ENCODE data around the gene CTBP1.

The CTBP1 gene

DNA sequence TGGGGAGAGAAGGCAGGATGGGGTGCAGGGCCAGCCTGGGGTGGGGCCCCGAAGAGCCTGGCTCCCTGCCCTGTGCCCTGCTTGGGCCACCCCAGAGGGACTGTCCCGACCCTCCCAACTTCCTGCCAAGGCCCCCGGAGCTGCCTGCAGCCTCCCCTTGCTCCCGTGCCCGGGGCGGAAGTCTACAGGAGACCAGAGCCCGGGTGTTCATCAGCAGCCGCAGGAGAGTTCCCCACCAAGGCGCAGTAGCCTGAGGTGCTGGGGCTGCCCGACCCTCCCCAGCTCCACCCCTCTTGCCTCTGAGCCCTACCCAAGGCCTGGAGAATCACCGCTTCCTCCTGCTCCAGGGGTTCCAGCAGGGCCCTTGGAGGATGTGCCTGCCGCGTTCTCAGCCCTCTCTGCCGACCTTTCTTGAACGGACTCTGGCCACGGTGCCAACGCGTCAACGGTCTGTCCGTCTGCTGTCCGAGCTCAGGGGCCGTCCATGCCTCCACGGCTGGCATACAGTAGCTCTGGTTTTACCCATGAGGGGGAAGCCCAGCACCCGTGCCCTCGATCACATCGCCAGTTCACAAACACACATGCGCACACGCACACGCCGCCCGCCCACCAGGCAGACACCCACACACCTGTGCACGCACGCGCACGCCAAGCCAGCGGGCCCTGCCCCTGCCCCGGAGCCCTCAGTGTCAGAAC lies 40.5 kb downstream of the CTBP1 start:
- DNase-seq: no peak

DNA sequence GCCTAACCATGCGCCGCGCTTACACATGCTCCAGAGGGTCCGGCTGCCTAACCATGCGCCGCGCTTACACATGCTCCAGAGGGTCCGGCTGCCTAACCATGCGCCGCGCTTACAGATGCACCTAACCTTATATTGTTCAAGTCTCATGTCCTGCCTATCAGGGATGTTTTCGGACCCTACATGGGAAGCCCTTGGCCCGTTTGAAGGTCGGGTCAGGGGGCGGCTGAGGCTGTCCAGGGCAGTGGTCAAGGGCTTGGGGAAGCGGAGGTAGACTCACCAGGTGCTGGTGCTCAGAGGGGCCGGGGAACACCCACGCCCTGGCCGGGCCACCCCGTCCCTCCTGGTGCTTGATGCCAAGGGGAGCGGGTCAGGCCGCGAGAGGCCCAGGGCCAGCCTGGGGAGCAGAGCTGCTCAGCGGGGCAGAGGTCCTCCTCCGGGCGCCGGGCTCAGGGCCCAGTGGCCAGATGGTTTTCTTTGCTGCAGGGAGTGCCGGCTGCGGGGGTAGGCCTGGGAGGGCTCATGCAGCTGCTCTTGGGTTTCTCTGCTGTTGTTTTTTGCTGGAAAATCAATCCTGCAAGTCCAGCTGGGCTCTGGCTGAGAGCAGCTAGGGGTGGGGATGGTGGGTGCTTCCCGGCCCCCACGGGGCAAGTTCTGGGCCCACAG lies 41.2 kb downstream of the CTBP1 start:
- peak; percentile 49 for DNase-seq

DNA sequence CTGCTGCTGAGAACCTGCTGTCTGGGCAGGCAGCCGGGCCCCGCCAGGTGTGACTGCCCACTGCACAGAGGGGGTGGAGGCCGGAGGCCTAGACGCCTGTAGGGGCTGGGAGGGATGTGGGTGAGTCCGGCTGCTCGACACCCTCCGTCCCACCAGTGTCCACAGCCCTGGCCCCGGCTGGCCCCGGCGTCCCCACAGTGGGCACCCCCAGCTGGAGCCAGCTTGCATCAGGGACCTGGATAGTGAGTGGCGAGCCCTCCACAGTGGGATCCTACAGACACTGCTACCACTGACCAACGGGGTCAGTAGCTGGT lies 41.8 kb downstream of the CTBP1 start:
- no peak for DNase-seq

DNA sequence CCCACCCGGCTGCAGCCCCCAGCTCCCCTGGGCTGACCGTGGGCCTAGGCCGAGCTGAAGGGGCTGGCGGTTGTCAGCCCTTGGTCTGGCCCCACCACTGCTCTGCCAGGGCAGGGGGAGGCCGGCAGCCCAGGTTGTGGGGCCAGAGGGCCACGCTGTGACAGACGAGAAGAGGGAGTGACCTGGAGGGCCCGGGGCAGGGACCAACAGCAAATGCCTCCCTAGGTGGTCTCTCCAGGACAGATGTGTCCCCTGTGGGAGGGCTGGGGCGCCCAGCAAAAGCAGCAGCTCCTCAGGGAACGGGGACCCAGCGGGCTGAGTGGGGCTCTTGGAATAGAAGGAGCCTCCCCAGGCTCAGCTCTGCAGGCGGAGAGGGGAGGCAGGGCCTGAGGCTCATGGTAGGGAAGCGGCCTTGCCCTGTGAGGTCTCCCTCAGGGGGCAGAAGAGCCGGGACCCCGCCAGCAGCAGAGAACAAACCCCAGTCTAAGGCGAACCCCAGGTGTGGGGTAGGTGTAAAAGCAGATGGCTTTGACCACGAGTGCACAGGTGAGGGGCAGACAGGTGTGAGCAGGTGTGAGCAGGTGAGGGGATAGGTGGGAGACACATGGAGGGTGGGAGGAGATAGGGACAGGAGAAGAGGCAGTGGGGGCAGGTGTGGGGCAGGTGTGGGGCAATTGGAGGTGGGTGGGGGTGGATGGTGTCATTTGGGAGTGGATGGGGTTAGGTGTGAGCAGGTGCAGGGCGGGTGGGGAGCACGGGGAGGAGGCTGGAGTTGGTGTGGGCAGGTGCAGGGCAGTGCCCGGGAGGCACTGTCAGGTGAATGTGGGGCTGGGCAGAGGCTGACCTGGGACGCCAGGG lies 42.4 kb downstream of the CTBP1 start:
- DNase-seq: no peak

DNA sequence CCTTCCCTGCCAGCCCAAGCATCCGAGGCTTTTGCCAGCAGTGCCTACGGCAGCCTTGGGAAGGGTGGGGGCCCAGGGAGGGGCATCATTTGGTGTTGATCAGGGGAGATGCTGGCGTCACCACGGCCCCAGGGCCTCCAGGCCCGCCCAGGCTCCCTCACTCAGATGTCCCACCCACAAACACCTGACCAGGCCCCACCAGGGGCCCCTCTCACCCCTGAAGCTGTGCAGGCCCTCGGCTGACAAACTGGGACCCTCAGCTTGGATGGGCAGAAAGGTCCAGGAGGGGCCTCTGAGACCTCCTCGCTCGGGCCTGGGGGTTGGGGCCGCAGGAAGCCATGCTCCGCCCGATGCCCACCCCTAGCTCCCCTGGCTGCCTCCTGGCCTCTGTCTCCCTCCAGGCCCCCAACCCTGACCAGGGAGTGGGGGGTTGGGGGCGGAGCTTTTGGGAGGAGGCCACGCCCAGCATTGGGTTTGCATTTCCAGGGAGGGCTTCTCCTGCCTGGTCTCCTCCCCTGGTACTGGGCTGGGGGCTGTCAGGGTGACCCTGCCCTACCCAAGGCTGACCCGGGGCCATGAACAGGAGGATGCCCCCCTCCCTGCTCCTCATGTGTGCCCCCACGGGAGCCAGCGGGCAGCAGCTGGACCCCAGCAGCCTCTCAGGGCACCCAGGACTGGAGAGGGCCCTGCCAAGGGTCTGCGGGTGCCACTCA lies 43.2 kb downstream of the CTBP1 start:
- DNase-seq: no peak

DNA sequence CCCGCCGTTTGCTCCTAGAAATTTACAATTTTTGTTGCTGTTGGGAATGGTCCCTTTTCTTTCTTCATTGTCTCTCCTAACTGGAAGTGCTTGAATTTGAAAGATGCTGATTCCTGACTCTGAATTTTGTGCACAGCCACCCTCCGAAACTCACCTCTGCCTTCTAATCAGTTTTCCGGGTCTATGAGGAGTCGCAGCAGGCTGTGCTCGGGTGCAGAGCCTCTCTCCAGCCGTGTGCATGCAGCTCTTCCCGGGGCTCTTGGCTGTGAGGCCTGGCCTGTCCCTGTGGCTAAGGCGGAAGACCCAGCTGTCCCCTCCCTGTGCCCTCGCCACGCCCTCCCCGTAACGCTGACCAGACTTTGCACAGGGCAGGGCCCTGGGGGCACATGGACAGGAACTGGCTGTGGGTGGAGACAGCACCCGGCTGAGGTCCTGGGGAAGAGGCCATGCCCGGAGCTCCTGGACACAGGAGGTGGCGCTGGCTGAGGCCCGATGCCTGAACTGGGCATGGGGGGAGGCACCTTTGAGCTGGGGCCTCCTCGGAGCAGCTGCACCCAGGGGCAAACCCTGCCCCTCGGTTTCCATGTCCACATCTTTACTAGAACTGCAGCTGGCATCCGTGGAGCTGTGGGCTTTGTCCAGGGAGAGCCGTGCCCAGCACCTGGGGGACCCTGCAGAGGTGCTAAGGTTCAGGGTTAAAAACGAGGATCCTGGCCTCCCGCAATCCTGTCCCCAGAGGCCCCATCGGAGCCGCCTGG lies 43.9 kb downstream of the CTBP1 start:
- no peak for DNase-seq

DNA sequence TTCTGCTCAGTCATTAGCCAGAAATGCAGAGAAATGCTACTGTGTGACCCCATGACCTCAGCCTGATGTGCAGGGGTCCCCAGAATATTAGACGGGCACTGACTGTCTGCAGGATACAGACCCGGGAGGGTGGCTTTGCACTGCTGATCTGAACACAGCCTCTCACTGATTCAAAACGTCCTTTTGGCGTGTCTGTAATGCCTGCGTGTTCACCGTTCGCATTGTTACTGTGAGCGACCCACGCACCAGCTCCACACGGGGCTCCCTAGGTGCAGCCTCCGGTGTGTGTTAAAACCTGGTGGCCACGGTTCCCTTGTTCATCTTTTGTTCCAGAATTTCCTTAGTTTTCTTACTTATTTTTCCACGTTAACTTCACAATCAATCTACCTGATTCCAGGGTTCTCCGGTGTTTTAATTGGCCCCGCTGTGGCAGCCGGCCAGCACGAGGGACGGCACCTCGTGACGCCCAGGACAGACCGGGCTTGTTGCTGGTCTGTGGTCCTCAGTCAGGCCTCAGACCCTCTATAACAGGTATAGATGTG lies 44.6 kb downstream of the CTBP1 start:
- DNase-seq: no peak

DNA sequence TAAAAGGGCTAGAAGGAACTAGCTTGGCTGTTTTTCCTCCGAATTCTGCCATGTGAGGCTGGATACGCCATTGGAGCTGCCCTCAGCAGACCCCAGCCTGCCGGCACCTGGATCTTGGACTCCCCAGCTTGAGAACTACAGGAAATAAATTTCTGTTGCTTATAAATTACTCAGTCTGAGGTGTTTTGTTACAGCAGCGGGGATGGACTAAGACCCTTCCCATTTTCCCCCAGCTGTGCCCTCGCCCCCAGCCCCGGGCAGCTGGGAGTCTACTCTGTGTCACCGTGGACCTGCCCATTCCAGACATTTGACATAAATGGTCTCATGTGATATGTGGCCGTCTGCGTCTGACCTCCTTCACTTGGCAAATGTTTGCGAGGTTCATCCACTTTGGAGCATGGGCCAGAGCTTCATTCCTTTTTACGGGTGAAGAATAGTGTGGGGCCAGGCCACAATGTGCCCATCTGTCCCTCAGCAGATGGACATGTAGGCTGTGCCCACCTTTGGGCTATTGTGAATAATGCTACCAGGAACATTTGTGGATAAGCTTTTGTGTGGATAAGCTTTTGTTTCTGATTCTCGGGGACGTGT lies 45.8 kb downstream of the CTBP1 start:
- DNase-seq: no peak

DNA sequence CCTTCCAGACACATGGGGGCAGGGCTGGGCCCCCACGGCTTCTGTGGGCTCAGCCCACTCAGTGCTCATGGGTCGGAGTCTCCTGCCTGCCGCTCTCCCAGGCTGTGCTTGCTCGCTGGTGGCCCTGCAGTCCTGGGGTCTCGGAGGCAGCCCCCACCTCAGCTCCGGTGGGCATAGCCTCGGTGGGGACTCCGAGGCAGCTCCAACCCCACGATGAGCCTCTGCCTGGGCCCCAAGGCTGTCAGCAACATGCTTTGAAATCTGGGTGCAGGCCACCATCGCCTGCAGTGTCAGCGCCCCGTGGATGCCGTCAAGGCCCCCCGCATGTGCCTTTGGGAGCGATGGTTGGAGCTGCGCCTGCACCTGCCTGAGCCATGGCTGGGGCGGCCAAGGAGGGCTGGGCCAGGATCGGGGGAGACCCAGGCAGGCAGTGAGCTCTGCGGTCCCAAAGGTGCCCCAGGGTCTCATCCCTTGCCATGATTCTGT lies 46.4 kb downstream of the CTBP1 start:
- DNase-seq: no peak

DNA sequence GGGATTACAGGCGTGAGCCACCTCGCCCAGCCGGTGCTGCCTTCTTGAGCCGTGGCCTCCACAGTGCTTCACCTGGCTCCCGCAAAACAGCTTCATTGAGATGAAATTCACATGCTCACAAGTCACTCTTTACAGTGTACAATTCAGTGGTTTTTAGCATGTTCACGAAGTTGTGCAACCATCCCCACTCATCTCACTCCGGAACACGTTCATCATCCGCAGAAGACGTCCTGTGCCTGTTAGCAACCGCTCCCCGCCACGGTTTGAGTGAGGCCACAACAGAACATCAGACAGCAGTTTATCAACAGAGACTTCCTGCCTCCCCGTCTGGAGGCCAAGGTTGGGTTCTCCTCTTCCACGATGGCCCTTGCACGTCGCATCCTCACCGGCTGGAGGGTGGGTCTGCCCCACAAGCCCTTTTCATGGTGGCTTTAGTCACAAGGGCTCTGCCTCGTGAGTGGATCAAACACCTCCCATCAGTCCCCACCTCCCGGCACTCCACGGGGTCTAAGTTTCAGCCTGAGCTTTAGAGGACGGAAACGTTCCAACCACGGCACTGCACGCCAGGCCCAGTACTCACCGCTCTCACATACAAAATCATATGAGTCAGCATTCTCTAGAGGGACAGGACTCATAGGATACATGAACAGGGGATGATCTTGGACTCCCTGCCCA lies 46.9 kb downstream of the CTBP1 start:
- DNase-seq: no peak

DNA sequence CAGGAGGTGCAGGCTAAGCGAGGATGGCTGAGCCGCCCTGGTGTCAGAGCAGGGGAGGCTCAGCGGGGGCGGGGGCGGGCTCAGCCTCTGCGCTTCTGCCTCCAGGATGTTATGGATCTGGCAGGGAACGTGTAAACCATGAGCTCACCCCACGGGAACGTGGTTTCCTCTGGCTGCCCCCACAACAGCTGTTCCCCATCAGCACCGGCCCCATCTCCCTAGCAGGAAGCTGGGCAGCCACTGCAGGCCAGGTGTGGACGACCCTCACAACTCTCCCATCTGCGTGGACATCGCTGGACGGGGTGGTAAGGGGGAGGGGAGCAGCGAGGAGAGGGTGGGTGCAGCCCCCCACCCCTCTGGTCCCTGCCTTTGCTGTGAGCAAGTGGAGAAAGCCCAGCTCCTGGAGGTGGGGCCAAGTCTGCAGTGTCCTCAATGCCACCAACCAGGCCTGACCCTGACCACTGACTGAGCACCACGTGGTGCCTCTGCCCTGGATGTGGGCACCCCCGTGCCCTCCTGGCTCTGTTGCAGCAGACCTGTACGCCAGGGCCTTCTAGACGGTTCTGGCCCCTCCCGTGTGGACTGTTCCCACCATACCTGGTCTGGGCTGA lies 48.4 kb downstream of the CTBP1 start:
- DNase-seq: no peak

DNA sequence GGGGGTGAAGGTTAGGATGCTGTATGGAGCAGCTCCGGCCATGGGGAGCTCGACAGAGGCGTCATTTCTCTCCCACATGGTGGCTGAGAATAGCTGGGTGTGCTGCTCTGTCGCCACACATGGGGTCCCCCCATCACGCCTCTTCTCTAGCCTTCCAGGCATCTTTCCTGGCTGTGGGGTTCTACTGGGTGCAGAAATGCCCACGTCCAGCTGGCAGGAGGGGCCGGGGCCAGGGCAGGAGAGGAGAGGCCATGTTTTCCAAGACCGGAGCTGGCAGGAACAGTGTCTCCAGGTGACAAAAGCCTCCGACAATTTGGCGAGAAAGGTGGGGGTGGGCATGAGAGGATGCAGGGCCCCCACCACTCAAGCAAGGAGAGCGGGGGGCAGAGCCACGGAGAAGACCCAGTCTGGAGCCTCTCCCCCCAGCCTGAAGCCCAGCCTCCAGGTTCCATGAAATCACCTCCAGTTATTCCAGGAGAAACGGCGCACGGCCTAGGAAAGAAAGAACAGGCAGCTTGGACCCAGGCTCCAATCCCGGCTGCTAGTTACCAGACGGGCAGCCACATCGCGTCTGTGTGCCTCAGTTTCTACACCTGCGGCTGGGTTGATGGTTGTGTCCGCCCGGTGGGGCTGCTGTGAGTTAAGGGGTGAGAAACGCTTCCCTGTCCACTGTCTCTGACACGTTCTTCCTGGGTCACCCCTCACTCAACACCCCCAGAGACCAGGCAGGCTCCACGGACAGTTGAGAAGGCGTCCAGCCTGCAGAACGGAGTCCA lies 49.2 kb downstream of the CTBP1 start:
- no peak for DNase-seq

DNA sequence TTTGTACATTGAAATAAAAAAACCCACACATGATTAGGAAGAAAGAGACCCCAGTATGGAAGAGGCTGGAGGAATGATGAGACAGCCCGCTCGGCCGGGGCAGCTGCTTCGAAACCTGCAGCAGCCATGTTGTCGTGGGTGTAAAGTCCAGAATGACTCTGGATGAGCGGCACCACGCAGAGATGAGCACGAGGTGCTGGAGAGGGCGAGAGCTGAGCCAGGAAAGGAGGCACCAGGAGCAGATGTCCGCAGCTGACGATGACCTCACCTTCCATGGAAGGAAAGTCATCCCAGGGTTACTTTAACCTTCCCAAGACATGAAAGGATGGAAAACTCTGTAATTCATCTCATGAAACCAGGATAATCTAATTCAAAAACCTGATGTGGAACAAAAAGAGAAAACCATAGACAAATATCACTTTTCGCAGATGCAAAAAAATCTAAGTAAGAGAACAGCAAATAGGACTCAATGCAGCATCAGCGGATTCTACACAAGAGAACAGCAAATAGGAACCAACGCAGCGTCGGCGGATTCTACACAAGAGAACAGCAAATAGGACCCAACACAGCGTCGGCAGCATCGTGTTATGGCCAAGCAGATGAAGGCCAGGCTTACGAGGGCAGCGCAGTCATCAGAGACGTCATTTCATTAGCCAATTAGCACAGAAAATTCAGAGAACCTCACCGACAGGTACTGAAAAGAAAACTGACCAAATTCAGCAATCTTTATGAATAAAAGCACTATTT lies 50.7 kb downstream of the CTBP1 start:
- DNase-seq: no peak

DNA sequence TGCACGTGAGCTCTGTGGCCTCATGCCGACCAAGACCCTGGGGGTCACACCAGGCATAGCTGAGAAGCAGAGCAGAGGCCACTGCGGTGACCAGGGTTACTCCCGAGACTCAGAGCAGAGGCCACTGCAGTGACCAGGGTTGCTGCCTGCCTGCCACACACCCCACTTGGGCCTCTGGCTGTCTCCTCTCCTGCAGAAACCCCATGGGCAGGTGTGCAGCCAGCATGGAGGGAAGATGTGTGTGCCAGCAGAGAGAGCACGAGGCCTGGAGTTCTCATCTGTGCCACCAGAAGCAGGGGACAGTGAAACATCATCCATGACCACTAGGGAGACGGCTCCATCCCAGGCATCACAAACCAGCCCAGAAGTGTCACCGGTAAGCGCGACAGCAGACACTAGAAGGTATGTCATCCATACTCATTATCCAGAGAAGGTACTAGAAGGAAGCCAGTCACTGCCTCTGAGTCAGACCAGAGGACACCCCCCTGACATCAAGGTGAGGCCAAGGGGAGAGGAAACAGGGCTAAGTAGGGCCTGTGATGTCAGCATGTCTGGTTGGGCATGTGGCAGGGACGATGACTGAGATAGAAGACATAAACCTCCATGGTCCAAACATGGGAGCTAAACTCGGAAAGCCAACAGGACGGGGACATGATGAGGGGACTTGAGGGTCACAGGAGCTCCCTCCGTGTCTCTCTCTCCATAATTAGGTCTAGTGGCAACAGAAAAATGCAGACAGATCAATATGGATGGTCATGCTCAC lies 52.3 kb downstream of the CTBP1 start:
- no peak for DNase-seq

DNA sequence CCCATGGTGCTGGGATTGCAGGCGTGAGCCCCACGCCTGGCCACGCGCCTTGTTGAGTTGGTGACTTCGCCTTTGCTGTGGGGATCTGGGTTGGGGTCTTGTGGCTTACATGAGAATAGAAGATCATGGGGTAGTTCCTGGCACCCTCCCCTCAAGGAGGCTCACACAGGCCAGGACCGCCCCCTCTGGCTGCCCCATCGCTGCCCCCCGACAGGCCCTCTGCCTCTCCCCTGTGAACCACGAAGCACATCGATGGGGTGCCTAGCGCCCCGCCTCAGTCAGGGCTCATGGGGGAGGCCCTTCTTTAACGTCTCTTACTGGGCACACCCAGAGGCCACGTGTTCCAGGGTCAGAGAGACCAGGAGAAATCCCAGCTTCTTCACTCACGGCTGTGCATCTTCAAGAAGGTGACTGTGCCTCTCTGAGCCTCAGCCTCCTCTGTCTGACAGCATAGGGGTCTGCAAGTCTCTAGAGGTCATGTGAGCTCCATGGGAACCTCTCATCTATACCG lies 53.0 kb downstream of the CTBP1 start:
- DNase-seq: no peak

DNA sequence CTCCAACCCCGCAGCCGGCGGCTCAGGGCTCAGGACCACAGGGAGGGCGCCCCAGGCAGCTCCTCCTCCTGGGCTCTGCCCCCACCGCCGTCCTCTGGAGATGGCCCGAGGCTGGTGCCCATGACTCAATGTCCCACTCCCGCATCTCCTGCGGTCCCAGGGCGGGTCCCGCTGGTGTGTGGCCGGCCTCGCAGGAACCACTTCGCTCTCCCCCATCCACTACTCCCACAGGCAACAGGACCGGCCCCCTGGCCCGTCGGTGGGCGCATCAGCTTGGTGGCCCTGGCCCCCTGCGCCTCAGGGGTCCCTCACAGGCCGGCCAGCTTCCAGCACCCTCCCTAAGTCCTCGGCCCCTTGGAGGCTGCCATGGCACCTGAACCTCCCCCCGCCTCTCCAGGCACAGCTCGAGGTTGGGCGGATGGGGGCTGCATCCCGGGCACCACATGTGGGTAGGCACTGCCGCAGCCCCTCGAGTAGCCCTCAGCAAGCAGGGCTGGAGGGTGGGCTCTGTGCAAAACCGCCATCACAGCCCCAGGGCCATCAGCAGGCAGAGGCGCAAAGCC lies 53.7 kb downstream of the CTBP1 start:
- DNase-seq: no peak

DNA sequence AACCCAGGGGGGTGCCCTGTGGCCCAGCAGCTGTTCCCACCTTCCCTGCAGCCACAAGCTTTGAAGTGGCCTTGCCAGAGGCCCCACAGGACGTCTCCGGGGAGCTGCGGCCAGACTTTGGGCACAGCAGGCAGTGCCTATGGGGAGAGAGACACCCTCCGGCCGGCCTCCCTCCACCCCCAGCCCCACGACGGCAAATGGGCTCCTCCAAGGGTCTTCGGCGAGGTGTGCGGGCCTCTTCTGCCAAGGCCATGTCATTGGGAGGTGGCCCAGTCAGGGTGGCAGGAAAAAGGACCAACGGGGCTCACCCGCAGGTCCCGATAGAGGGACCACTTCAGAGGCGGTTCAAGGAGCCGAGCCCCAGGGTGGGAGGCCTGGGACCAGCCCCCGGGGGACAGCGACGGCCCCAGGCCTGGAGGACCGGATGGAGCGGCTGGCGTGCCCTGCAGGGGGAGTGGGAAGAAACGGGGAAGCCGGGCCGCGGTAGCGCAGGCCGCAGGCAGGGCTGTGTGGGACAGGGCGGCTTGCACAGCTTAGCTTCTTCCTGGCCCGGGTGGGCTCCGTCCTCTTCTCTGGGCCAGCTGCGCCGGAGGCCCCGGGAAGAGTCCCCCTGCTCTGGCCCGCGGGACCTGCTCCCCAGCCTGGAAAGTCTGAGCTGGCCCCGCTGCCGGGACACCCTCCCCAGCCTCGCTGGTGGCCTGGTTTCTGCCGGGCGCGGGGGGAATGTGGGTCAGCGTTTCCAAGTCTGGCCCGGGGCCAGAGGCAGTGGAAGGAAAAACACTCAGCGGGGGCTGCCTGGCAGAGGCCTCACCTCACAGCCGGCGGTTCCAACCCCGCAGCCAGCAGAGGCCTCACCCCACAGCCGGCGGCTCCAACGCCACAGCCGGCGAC lies 54.7 kb downstream of the CTBP1 start:
- DNase-seq: no peak

All from NCI-H2171 treated with DMSO at 0.1 percent for 48 hours (cell line).